GM19467 (cell line): ENCODE measurements around the gene SLC44A5.
A peak's percentile ranks its signal among the peaks of the same experiment; 100 is the strongest.
"Not testable (repeated sequence)": the region's sequence is repeated elsewhere in the genome, so short reads cannot be mapped to it uniquely, and the experiment has no call there.

Experiments used
- ATAC-seq: cut with Tn5 transposase; IDR thresholded peaks from one replicate; pipeline ENCODE4 v1.9.1; 2021; ENCODE audit warnings: mild to moderate bottlenecking, moderate library complexity; ENCODE audit not compliant: unreplicated experiment

The SLC44A5 gene

DNA sequence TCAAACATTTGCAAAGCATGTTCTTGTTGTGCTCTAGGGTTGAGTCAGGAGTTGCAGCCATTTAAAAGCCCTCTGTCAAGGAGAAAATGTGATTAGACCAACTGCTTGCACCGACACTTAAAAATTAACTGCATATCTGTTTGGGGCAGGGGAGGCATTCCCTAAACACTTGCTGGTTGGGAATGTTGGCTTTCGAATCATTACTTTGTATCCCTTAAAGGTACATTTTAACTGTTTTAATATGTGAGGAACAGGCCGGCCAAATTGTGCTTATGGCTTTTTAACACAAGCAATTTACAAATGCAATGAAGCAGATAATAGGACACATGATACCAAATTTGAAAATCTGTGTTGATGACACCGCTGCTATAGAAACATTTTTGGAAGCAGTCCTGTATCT is 317.6 kb downstream of the SLC44A5 start:
- no peak for ATAC-seq

DNA sequence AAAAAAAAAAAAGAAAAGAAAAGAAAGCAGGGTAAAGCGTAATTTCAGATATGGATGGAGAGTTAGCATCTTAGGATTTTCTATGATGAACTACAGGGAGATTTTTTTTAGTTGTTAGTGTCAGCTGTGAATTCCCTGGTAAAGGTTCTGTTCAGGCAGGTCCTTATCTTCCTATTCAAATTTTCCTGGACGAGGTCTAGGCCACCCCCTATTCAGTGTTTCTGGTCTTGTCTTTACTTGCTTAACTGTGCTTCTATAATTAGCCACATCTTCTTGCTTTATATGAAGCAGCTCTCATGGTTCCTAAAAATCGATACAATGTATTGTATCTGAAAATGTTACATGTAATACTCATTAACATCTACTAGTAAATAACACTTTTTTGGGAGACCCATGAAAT is 318.9 kb downstream of the SLC44A5 start:
- no peak for ATAC-seq

DNA sequence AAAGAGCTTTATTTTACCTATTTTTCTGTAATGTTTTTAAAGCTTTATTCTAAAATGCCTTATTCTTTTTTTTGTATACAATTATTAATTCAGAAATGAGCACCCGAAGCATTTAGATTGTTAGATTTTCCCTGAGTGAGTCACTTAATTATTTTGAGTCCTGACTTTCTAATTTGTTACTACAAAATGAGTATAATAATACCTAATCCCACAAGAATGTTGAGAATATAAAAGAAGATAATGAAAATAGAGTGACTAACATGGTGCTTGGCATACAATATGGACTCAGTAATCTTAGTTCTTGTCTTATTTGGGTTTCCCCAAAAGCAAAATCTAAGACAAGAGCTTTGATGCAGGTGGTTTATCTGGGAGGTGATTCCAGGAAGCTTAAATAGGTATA is 334.5 kb downstream of the SLC44A5 start:
- no peak for ATAC-seq

DNA sequence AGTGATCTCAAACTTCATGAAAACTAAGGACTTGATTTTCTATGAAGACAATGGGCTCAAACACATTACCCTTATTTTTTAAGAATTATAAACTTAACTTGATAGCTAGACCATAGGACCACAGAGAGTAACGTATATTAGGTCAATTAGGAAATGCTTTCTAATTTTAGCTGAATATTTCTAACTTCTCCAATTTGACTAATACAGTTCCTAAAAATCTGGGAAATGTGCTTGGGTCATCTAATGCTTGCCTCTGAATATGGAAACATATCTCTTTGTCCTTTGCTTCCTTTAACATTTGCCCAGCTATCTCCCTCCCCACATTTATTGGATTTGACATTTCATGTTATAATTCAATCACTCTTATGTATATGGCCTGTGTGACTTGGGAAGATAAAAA is 335.3 kb downstream of the SLC44A5 start:
- no peak for ATAC-seq

DNA sequence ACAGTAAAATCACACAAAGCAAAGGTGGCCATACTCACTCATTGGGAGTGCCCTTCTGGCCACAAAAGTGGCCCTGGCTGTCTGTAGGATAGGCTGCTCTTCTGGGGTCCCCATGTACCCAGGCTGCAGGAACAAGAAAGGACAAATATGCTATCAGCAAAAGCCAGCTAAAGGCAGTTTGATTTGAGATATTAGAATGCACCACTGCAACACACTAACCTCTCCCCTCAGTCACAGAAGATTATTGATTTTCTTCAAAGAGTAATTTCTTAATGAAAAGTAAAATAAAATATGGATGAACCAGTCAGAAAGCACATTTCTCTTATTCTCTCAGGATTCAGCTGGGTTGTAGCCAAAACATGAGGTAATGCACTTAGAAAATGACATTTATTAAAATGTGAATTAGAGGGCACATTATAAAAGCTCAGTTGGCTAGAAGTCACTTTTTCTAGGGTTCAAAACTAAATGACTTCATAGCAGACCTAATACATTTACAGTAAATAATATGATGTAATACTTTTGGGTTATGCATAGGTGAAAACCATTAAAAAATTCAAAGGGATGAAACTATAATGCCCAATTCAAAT is 335.9 kb downstream of the SLC44A5 start:
- no peak for ATAC-seq

DNA sequence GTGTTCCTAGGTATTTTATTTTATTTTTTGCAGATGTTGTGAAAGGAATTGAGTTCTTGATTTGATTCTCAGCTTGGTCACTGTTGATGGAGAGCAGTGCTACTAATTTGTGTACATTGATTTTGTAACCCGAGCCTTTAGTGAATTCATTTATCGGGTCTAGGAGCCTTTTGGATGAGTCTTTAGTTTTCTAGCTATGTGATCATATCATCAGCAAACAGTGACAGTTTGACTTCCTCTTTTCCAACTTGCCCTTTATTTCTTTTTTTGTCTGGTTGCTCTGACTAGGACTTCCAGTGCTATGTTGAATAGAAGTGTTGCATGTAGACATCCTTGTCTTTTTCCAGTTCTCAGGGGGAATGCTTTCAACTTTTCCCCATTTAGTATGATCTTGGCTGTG is 337.8 kb downstream of the SLC44A5 start:
- ATAC-seq: no peak

DNA sequence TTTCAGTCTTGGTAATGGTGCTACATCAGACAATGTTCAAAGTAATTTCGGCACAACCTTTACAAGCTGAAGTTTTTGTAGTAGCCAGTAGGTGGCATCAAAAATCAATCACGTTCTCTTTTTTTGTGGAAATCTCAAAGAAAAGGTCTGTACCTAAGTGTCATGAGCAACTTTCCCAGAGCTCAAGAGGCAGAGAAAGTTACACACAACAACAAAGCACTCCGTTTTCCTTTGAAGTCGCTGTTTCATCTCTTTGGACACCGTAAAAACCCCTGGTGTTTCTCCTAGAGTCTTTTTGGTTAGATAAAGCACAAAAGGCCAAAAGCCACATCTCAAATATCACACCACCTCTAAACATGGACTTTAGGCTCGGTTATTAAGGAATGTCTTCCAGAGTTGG is 345.1 kb downstream of the SLC44A5 start:
- ATAC-seq: peak; percentile 71

DNA sequence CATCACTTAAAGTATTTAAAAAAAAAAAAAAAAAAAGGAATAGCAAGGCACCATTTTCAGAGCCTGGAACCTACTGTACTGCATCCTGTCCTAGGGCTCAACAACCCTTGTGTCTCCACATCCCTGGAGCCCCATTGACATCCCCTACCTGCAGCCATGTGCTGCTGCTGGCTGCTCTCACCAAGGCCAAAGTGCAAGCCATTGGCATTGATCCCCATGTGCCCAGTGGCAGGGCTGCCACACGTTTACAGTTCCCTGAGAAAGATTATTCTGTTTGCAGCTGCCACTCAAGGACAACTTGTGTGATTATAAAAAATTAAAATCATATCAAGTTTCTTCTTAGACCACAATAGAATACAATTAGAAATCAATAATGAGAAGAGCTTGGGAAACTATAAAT is 346.8 kb downstream of the SLC44A5 start:
- no peak for ATAC-seq

DNA sequence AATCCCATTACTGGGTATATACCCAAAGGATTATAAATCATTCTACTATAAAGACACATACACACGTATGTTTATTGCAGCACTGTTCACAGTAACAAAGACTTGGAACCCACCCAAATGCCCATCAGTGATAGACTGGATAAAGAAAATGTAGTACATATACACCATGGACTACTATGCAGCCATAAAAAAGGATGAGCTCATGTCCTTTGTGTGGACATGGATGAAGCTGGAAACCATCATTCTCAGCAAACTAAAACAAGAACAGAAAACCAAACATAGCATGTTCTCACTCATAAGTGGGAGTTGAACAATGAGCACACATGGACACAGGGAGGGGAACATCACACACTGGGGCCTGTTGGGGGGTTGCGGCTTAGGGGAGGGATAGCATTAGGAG is 347.3 kb downstream of the SLC44A5 start:
- ATAC-seq: not testable (repeated sequence)

DNA sequence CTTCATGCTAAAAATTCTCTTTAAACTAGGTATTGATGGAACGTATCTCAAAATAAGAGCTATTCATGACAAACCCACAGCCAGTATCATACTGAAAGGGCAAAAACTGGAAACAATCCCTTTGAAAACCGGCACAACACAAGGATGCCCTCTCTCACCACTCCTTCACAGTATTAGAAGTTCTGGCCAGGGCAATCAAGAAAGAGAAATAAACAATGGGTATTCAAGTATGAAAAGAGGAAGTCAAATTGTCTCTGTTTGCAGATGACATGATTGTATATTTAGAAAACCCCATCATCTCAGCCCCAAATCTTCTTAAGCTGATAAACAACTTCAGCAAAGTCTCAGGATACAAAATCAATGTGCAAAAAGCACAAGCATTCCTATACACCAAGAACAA is 349.0 kb downstream of the SLC44A5 start:
- ATAC-seq: not testable (repeated sequence)

DNA sequence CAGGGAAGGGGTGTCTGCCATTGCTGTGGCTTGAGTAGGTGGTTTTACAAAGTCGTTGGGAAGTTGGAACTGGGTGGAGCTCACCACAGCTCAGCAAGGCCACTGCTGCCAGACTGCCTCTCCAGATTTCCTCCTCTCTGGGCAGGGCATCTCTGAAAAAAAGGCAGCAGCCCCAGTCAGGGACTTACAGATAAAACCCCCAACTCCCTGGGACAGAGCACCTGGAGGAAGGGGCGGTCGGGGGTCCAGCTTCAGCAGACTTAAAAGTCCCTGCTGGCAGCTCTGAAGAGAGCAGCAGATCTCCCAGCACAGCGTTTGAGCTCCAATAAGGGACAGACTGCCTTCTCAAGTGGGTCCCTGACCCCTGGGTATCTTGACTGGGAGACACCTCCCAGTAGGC is 352.6 kb downstream of the SLC44A5 start:
- ATAC-seq: no peak

DNA sequence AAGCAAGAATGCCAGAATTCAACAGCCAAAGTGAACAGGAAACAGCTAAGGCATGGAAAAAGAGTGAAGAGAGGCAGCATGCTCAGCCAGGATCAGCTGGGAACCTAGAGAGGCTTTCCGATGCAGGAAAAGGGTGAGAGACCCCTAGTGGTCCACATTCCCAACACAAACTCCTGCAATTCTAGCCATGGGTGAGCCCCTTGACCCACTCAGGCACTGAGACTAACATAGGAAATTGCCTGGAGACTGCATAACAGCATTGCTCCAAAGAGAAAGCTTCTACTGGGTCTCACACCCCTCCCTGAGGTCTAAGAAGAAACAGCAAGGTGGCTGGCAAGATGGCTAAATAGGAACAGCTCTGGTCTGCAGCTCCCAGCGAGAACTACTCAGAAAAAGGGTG is 353.5 kb downstream of the SLC44A5 start:
- ATAC-seq: no peak

DNA sequence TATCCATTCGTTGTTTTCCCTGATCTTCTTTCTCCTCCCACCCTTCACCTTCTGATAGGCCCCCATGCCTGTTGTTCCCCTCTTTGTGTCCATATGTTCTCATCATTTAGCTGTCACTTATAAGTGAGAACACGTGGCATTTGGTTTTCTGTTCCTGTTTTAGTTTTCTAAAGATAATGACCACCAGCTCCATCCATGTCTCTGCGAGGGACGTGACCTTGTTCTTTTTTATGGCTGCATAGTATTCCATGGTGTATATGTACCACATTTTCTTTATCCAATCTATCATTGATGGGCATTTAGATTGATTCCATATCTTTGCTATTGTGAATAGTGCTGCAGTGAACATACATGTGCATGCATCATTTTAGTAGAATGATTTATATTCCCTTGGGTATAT is 360.8 kb downstream of the SLC44A5 start:
- ATAC-seq: not testable (repeated sequence)

DNA sequence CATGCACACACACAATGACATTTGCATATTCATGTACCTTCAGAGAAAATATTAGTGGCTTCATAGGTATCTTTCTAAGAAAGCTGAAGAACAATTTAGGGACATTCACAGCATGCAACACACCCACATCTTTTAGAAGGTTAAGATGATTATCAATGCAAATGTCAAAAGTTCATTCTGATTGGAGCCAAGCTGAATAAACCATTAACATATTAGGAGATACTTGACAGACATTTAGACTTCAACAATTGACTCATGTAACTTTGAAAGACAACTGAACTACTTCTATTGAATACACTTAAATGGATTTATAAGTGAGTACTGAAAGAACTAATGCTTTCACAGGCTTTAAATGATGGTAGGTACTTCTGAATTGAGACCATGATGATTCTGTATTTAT is 365.7 kb downstream of the SLC44A5 start:
- ATAC-seq: no peak

DNA sequence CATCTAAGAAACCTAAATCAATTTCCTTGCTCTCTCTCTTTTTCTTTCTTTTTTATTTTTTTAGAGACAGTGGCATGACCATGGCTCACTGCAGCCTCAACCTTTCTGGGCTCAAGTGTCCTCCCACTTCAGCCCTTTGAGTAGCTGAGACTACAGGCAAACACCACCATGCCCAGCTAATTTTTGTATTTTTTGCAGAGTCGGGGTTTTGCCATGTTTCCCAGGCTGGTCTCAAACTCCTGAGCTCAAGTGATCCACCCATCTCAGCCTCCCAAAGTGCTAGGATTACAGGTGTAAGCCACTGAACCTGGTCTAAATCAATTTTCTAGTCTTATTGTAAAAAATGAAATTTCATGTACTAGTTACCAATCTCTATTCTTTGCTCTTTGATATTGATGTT is 367.8 kb downstream of the SLC44A5 start:
- no peak for ATAC-seq

DNA sequence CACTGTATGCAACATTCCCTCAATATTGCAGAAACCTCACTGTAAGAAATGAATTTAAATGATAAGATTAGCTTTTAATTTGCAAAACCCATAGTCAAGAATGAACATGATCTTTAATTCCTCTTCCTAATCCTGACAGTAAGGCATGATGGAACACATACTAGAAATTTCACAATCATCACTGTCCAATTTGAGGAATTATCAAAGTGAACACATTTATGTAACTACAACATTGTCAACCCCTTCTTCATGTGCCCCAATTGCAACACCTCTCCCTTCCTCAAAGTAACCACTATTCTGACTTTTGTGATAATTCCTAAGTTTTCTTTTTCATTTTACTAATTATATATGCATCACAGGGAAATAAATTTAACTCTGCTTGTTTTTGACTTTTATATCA is 373.6 kb downstream of the SLC44A5 start:
- ATAC-seq: no peak

DNA sequence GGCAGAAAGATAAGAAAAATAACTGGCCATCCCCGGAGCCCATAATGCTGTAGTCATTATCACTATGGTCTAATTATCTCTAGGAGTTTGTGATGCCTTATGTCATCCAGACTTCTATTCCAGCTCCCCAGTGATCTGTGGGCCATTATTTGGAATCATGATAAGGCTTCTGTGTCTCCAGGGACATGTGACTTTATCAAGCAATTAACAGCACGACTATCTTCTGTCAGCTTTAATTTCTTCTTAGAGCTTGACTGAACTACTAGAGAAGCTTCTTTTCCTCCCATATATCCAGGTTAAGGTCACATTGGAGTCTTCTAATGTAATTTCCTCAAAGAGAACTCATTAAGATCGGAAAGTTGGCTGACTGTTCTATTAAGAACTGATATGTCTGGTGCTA is 376.4 kb downstream of the SLC44A5 start:
- no peak for ATAC-seq

DNA sequence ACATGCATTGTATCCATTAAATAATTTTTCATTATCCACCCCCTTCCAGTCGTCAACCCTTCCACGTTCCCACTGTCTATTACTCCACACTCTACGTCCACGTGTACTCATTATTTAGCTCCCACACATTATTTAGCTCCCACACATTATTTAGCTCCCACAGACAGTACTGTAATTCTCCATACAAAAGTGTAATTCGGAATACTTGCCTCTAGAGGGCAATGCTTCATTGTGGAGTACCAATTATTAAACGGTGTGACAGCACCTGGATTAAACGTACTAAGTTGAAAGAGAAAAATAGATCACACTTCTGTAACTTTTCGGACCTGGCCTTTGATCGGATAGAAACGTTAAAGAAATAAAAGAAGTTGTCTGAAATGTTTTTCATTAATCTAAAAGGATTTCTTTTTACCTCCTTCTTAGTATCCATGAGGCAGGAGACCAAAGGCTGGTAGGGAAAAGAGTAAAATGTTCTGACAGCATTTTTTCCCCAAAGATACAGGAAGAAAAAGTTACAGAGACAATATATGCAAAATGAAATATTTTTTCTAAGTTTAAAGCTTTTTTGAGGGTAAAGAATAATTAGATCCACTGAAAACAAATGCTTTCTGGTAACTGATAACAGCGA is 377.5 kb downstream of the SLC44A5 start:
- ATAC-seq: peak; percentile 92

DNA sequence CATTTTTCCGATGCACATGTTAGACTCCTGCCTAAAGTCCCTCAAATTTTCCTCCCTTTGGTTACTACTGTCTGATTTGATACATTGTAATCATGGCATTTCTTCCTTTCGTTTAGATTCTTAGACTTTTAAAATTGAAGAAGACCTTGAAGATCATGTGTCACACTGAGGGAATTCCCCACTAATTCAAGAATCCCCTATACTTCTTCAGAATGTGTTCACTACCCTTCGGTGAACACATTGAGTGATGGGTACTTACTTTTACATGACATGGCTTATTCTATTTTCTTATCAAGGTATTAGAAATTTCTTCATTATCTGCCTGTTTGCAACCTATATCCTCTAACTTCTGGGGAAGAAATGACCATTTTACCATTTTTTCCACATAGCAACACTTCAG is 390.8 kb downstream of the SLC44A5 start:
- ATAC-seq: no peak

DNA sequence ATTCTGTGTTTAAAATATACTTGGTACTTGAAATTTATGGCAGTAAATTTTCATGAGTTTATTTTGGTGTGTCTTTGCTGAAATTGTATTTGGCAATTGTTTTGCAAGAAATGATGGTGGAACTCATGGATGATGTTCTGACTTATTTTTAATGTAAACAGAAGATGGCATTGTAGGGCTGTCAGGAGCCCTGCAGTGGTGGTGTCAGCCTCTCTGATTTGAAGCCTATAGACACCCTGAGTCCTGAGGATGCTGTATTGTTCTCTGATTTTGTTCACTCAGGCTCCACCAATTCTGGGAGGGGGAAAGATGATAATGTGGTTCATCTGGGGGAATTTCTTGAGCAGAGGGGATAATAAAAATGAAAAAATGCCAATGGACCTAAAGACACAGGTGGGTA is 396.9 kb downstream of the SLC44A5 start:
- ATAC-seq: no peak

DNA sequence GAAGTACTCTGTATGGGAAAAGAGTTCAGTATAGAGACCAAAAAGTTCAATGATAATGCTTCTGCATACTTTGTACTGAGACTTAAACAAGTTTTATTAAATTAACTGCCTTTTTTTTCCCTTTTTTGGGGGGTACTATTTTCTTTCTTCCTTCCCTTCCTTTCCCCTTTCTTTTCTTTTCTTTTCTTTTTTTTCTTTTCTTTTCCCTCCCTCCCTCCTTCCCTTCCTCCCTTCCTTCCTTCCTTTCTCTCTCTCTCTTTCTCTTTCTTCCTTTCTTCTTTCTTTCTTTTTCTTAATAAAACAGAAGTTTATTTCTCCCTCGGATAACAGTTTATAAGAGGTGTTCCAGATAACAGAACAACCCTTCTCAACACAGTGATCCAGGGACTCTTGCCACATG is 399.3 kb downstream of the SLC44A5 start:
- no peak for ATAC-seq

DNA sequence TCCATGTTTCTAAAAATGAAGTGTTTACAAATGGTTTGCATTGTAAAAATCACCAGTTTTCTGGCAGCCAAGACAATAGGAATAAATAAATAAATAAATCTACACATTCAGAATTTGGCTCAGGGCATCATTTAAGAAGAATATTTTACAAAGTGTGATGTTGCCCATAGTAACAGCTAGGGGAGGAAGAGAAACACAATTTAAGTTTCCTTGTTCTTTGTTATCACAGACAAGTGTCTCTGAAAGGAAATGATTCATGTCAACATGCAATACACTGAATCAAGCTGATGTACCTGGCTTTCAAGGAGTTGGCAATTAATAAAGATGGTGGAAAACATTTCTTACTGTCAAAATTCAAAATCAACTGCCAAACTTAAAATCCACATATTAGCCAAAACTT is 402.1 kb downstream of the SLC44A5 start:
- ATAC-seq: no peak
